H9 (cell line): Measurements from ENCODE around the gene TNIP1. TPM values are rescaled to one million over a fixed set of nuclear protein-coding genes. Genes with fewer than 3 reads are reported as not detected.

Experiments
- DNase-seq: peaks from one replicate; pipeline ENCODE4 v3.0.0-alpha.2; 2017
- H2AFZ ChIP-seq: one replicate; pipeline ENCODE4 v1.6.1; 2013; ENCODE audit warnings: mild to moderate bottlenecking, low read length, control low read depth, moderate library complexity
- H2AK5ac ChIP-seq: 2 replicates; pipeline ENCODE4 v1.6.1; 2013; ENCODE audit warnings: low read length, control low read depth, mixed read lengths; ENCODE audit not compliant: insufficient read length
- H2BK120ac ChIP-seq: one replicate; pipeline ENCODE4 v1.6.1; 2013; ENCODE audit warnings: low read depth, mild to moderate bottlenecking, low read length, control low read depth, inconsistent platforms; ENCODE audit not compliant: poor library complexity, severe bottlenecking
- H2BK12ac ChIP-seq: 2 replicates; pipeline ENCODE4 v1.6.1; 2013; ENCODE audit warnings: low read length, control low read depth, mixed read lengths, low read depth; ENCODE audit not compliant: insufficient read length
- H2BK15ac ChIP-seq: 2 replicates; pipeline ENCODE4 v1.6.1; 2013; ENCODE audit warnings: low read depth, low read length, control low read depth
- H2BK20ac ChIP-seq: one replicate; pipeline ENCODE4 v1.6.1; 2013; ENCODE audit warnings: low read depth, mild to moderate bottlenecking, low read length, control low read depth, inconsistent platforms; ENCODE audit not compliant: poor library complexity, severe bottlenecking
- H2BK5ac ChIP-seq: 2 replicates; pipeline ENCODE4 v1.6.1; 2013; ENCODE audit warnings: low read length, control low read depth, mixed read lengths; ENCODE audit not compliant: insufficient read length
- H3K14ac ChIP-seq: 2 replicates; pipeline ENCODE4 v1.6.1; 2013; ENCODE audit warnings: low read length, control low read depth; ENCODE audit not compliant: insufficient read depth
- H3K18ac ChIP-seq: 2 replicates; pipeline ENCODE4 v1.6.1; 2013; ENCODE audit warnings: low read depth, mild to moderate bottlenecking, mixed read lengths, low read length, control low read depth; ENCODE audit not compliant: insufficient read length
- H3K23ac ChIP-seq: 2 replicates; pipeline ENCODE4 v1.6.1; 2013; ENCODE audit warnings: low read length, control low read depth, mixed read lengths, low read depth; ENCODE audit not compliant: insufficient read length
- H3K23me2 ChIP-seq: 2 replicates; pipeline ENCODE4 v1.6.1; 2013; ENCODE audit warnings: low read depth, mild to moderate bottlenecking, mixed read lengths, low read length, control low read depth; ENCODE audit not compliant: insufficient read length, poor library complexity, severe bottlenecking
- H3K27ac ChIP-seq: 2 replicates; pipeline ENCODE4 v1.5.1; 2013; ENCODE audit warnings: low read length, control low read depth, mixed read lengths, low read depth; ENCODE audit not compliant: insufficient read length
- H3K27me3 ChIP-seq: 2 replicates; pipeline ENCODE4 v1.6.1; 2013; ENCODE audit warnings: low read length, control low read depth, inconsistent platforms; ENCODE audit not compliant: insufficient read depth
- H3K4ac ChIP-seq: 2 replicates; pipeline ENCODE4 v1.6.1; 2013; ENCODE audit warnings: low read depth, mild to moderate bottlenecking, control low read depth, inconsistent platforms, low read length, moderate library complexity
- H3K4me1 ChIP-seq: 2 replicates; pipeline ENCODE4 v1.6.1; 2013; ENCODE audit warnings: low read length, control low read depth, inconsistent platforms; ENCODE audit not compliant: insufficient read depth
- H3K4me2 ChIP-seq: 2 replicates; pipeline ENCODE4 v1.6.1; 2013; ENCODE audit warnings: low read length, control low read depth, mixed read lengths; ENCODE audit not compliant: insufficient read length, insufficient read depth
- H3K56ac ChIP-seq: 2 replicates; pipeline ENCODE4 v1.6.1; 2013; ENCODE audit warnings: low read depth, mild to moderate bottlenecking, mixed read lengths, low read length, control low read depth; ENCODE audit not compliant: insufficient read length
- H3K79me1 ChIP-seq: 2 replicates; pipeline ENCODE4 v1.6.1; 2013; ENCODE audit warnings: low read depth, mild to moderate bottlenecking, moderate library complexity, low read length, control low read depth, inconsistent platforms; ENCODE audit not compliant: insufficient read depth, poor library complexity, severe bottlenecking
- H3K79me2 ChIP-seq: 2 replicates; pipeline ENCODE4 v1.6.1; 2013; ENCODE audit warnings: low read length, control low read depth, inconsistent platforms; ENCODE audit not compliant: insufficient read depth
- H3K9ac ChIP-seq: 2 replicates; pipeline ENCODE4 v1.6.1; 2013; ENCODE audit warnings: low read length, control low read depth, mixed read lengths; ENCODE audit not compliant: insufficient read length; ENCODE audit errors: extremely low read depth
- H3K9me3 ChIP-seq: one replicate; pipeline ENCODE4 v1.6.1; 2013; ENCODE audit warnings: low read depth, low read length, inconsistent platforms; ENCODE audit not compliant: control insufficient read depth
- H3T11ph ChIP-seq: one replicate; pipeline ENCODE4 v1.6.1; 2013; ENCODE audit warnings: mild to moderate bottlenecking, low read length, control low read depth, inconsistent platforms
- H4K20me1 ChIP-seq: one replicate; pipeline ENCODE4 v1.6.1; 2013; ENCODE audit not compliant: control insufficient read depth, insufficient read length, insufficient read depth
- H4K5ac ChIP-seq: 2 replicates; pipeline ENCODE4 v1.6.1; 2013; ENCODE audit warnings: low read depth, mild to moderate bottlenecking, mixed read lengths, low read length, control low read depth; ENCODE audit not compliant: insufficient read length
- H4K8ac ChIP-seq: replicated peaks from 2 replicates; pipeline ENCODE4 v1.6.1; 2013; ENCODE audit warnings: low read length, control low read depth, mixed read lengths, low read depth; ENCODE audit not compliant: insufficient read length
- H4K91ac ChIP-seq: 2 replicates; pipeline ENCODE4 v1.6.1; 2013; ENCODE audit warnings: low read depth, mild to moderate bottlenecking, moderate library complexity, mixed read lengths, low read length, control low read depth; ENCODE audit not compliant: insufficient read length
- H3K27ac Mint-ChIP-seq, 3 experiments: 2 replicates in 2 of 3; 3 replicates in 1 of 3; pipeline ENCODE4 v1.8.0; 2020 to 2021; ENCODE audit warnings: mixed read lengths in 3 of 3, mild to moderate bottlenecking in 1 of 3, moderate library complexity in 1 of 3
- H3K27me3 Mint-ChIP-seq: 2 replicates; pipeline ENCODE4 v1.8.0; 2021; ENCODE audit warnings: low read depth, mild to moderate bottlenecking, moderate library complexity, mixed read lengths
- H3K36me3 Mint-ChIP-seq, 3 experiments: 2 replicates in 2 of 3; 3 replicates in 1 of 3; pipeline ENCODE4 v1.8.0; 2020 to 2021; ENCODE audit warnings: low read depth in 3 of 3, mixed read lengths in 3 of 3; ENCODE audit not compliant: insufficient read depth in 1 of 3
- H3K4me1 Mint-ChIP-seq, 2 experiments: 2 replicates each; pipeline ENCODE4 v1.8.0; 2020; ENCODE audit warnings: mixed read lengths in 2 of 2
- H3K4me3 Mint-ChIP-seq, 2 experiments: 2 replicates in 1 of 2; 3 replicates in 1 of 2; pipeline ENCODE4 v1.8.0; 2020 to 2021; ENCODE audit warnings: mild to moderate bottlenecking in 2 of 2, mixed read lengths in 2 of 2, moderate library complexity in 1 of 2
- H3K9me3 Mint-ChIP-seq, 2 experiments: 2 replicates in 1 of 2; 3 replicates in 1 of 2; pipeline ENCODE4 v1.8.0; 2020; ENCODE audit warnings: mild to moderate bottlenecking in 2 of 2, mixed read lengths in 2 of 2, moderate library complexity in 1 of 2
- WGBS: extraction: QIAGEN DNeasy Blood & Tissue Kit; methylation state at CpG from one replicate; pipeline ENCODE4 v1.1.7; 2013; ENCODE audit warnings: missing lambda C conversion rate, low lambda C conversion rate, mixed read lengths; ENCODE audit not compliant: insufficient read length; ENCODE audit errors: extremely low coverage; 5-methylcytosine and 5-hydroxymethylcytosine counted together
- total RNA-seq: library from RNA; stranded (reverse); gene quantifications from 2 replicates; pipeline ENCODE4 v1.2.1, GENCODE V29; 2021
- TF ChIP-seq, protein P1 (sequence below): fragments of 200-600 bp; sonication (generic); conservative IDR thresholded peaks from 3 replicates; pipeline ENCODE4 v1.8.0; 2021; ENCODE audit warnings: antibody characterized with exemption, mild to moderate bottlenecking

The TNIP1 gene
- total RNA-seq, 1 experiment from 2014 or later: 40.8 TPM

DNA sequence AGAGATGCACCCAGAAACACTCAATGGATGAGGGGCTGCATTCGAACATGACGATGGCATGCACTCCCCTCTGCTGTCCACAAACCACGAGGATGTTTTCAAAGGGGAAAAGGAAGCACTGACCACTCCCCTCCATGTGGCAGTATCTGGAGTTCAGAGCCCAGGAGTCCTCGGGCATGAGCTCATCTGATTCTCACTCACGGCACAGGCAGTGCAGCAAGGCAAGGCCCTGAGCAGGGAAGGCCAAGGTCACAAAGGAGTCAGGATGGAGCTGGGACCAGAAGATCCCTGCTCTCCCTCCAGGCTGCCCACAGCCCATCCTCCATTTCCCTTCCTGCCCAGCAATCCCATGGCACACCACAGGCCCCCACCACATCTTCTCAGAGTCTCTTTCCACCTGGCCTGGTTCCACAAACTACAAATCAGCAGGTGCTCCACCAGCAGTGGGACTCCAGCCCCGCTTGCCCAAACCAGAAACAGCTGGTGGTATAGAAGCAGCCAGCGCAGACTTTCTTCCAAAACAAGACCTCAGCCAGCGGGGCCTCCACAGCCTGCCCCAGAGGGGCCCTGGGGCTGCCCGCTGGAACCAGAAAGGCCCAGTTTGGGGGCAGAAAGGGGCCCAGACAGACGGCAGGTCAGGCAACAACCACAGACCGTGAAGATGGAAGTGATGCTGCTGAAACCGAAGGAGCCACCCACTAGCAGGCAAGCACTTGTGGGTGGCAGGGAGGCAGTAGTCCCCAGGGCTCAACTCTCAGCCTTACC, 12.2 kb downstream of the TNIP1 start:
- no peaks in the 10 kb centered on the region for H3K23me2 ChIP-seq
- H2BK15ac ChIP-seq: no peak overlapping the region
- TF ChIP-seq, protein P1, sequence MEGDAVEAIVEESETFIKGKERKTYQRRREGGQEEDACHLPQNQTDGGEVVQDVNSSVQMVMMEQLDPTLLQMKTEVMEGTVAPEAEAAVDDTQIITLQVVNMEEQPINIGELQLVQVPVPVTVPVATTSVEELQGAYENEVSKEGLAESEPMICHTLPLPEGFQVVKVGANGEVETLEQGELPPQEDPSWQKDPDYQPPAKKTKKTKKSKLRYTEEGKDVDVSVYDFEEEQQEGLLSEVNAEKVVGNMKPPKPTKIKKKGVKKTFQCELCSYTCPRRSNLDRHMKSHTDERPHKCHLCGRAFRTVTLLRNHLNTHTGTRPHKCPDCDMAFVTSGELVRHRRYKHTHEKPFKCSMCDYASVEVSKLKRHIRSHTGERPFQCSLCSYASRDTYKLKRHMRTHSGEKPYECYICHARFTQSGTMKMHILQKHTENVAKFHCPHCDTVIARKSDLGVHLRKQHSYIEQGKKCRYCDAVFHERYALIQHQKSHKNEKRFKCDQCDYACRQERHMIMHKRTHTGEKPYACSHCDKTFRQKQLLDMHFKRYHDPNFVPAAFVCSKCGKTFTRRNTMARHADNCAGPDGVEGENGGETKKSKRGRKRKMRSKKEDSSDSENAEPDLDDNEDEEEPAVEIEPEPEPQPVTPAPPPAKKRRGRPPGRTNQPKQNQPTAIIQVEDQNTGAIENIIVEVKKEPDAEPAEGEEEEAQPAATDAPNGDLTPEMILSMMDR: no peak
- H3K56ac ChIP-seq: no peak overlapping the region
- Mint-ChIP-seq H3K36me3 (peaks cover 0 to 8% (median 6%) of the 10 kb centered on the region in 3 experiments; a peak in 5 of 7 replicates), H3K27ac (peak overlapping the region in 1 of 3 experiments; percentile 77; a peak in 2 of 7 replicates), H3K27me3 (no peaks in the 10 kb centered on the region), H3K9me3 (no peaks in the 10 kb centered on the region), H3K4me3 (no peak overlapping the region), H3K4me1 (peaks cover 21 to 24% of the 10 kb centered on the region in 2 experiments)
- H2AFZ ChIP-seq: no peak overlapping the region
- no peak overlapping the region for H3K4ac ChIP-seq
- no peak overlapping the region for H3K4me2 ChIP-seq
- H3K79me2 ChIP-seq: no peaks in the 10 kb centered on the region
- H3K9me3 ChIP-seq: no peaks in the 10 kb centered on the region
- no peak overlapping the region for H3K27ac ChIP-seq
- no peak overlapping the region for H3K9ac ChIP-seq
- H3K27me3 ChIP-seq: no peaks in the 10 kb centered on the region
- H3T11ph ChIP-seq: no peak overlapping the region
- no peak overlapping the region for H3K18ac ChIP-seq
- no peak overlapping the region for H3K23ac ChIP-seq
- H2BK120ac ChIP-seq: no peak overlapping the region
- no peak overlapping the region for H2BK12ac ChIP-seq
- no peak overlapping the region for H4K5ac ChIP-seq
- no peak overlapping the region for H4K8ac ChIP-seq
- DNase-seq: no peak
- no peak overlapping the region for H2BK20ac ChIP-seq
- H3K79me1 ChIP-seq: peaks cover 2% of the 10 kb centered on the region
- no peak overlapping the region for H2AK5ac ChIP-seq
- H4K91ac ChIP-seq: no peak overlapping the region
- no peak overlapping the region for H3K14ac ChIP-seq
- H2BK5ac ChIP-seq: no peak overlapping the region
- WGBS: no CpG with 5 or more reads among the region's 12 CpGs
- no peaks in the 10 kb centered on the region for H4K20me1 ChIP-seq
- H3K4me1 ChIP-seq: no peaks in the 10 kb centered on the region
